Measurements from ENCODE around the gene BPIFB2. TPM values are rescaled to one million over a fixed set of nuclear protein-coding genes. Genes with fewer than 3 reads are reported as not detected.
A peak's percentile ranks its signal among the peaks of the same experiment; 100 is the strongest.

The BPIFB2 gene
- polyA plus RNA-seq, 1 of the 3 experiments (the other 2 are of a cell fraction) = not detected

DNA sequence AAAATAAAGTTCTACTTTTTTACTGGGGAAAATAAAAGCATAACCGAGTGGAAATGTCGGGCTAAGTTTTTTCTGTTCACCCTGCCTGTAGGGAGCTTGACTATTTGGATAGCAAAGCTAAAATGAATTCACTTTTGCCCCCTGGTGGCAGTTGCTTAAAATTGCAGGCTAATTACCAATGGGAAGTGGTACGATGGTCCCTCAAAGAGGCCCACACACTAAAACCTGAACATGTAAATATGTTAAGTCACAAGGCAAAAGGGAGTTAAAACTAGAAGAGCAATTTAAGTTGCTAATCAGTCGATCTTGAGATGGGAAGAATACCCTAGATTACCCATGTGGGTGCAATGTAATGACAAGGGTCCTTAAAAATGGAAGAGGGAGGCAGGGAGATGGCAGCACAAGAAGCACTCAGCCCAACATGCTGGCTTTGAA lies 2.4 kb upstream of the BPIFB2 start:
- peaks cover 15% of the 10 kb centered on the region for H3K27me3 ChIP-seq (ENCODE audit: insufficient read depth)
- ChIA-PET POLR2A (no interaction called here), CTCF (interaction anchor here (0.9 to 1.3 kb wide), 6 partner anchors 9 to 104 kb away, joined by 3 read pairs; no protein-coding TSS in a partner anchor)
- no peaks in the 10 kb centered on the region for H3K36me3 ChIP-seq (replicated peaks in 1 of 2; ENCODE audit: control insufficient read depth in 1 of 2, insufficient read depth in 2 of 2, low read length in 1 of 2)
- H3K9ac ChIP-seq = no peak overlapping the region
- H3K4me1 ChIP-seq (ENCODE audit: control insufficient read depth in 1 of 2, insufficient read depth in 2 of 2, low read depth in 1 of 2, low read length in 1 of 2) = no peaks in the 10 kb centered on the region
- no peaks in the 10 kb centered on the region for H3K9me2 ChIP-seq
- no peaks in the 10 kb centered on the region for H3K79me2 ChIP-seq (ENCODE audit: insufficient read depth)
- no peaks in the 10 kb centered on the region for H3F3A ChIP-seq (replicated peaks; ENCODE audit: insufficient read depth)
- no peak overlapping the region for H3K4me2 ChIP-seq
- no peak overlapping the region for H3K4me3 ChIP-seq (ENCODE audit: low read depth in 2 of 2, low read length in 1 of 2)
- DNase-seq = no peak
- H3K9me3 ChIP-seq = no peaks in the 10 kb centered on the region
- H4K20me1 ChIP-seq (ENCODE audit: insufficient read depth) = no peaks in the 10 kb centered on the region
- no peak overlapping the region for H2AFZ ChIP-seq (ENCODE audit: low read depth)
- H3K27ac ChIP-seq (ENCODE audit: low read depth in 2 of 2, low read length in 1 of 2) = no peak overlapping the region
- 1% methylated on average over 4 of the region's 4 CpGs for WGBS (ENCODE audit: low lambda C conversion rate)
- TF ChIP-seq FOXM1 (IDR thresholded peaks at IDR 0.05; ENCODE audit: low read depth) (no peak), EP300 (IDR thresholded peaks at IDR 0.05; ENCODE audit: borderline replicate concordance in 1 of 2, low read depth in 1 of 2, low read length in 1 of 2) (no peak), TEAD4 (IDR thresholded peaks at IDR 0.05; ENCODE audit: borderline replicate concordance, insufficient read depth) (no peak), RAD21 (IDR thresholded peaks at IDR 0.05; ENCODE audit: low read length) (0 out of 2 replicates have a peak, but pooled peaks have one; percentile 13), GATA2 (CRISPR knock-in tag; IDR thresholded peaks at IDR 0.05) (no peak), MXI1 (IDR thresholded peaks at IDR 0.05; ENCODE audit: low read depth, low read length) (no peak), CHD2 (IDR thresholded peaks at IDR 0.05; ENCODE audit: low read length, partially characterized antibody) (no peak), MEF2A (IDR thresholded peaks at IDR 0.05; ENCODE audit: borderline replicate concordance, low read depth) (no peak), POLR2AphosphoS5 (IDR thresholded peaks at IDR 0.05; ENCODE audit: low read depth, low read length) (no peak)
- TF ChIP-seq, protein P1, sequence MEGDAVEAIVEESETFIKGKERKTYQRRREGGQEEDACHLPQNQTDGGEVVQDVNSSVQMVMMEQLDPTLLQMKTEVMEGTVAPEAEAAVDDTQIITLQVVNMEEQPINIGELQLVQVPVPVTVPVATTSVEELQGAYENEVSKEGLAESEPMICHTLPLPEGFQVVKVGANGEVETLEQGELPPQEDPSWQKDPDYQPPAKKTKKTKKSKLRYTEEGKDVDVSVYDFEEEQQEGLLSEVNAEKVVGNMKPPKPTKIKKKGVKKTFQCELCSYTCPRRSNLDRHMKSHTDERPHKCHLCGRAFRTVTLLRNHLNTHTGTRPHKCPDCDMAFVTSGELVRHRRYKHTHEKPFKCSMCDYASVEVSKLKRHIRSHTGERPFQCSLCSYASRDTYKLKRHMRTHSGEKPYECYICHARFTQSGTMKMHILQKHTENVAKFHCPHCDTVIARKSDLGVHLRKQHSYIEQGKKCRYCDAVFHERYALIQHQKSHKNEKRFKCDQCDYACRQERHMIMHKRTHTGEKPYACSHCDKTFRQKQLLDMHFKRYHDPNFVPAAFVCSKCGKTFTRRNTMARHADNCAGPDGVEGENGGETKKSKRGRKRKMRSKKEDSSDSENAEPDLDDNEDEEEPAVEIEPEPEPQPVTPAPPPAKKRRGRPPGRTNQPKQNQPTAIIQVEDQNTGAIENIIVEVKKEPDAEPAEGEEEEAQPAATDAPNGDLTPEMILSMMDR (IDR thresholded peaks at IDR 0.05) = peak; percentile 56
- TF ChIP-seq, protein P2, sequence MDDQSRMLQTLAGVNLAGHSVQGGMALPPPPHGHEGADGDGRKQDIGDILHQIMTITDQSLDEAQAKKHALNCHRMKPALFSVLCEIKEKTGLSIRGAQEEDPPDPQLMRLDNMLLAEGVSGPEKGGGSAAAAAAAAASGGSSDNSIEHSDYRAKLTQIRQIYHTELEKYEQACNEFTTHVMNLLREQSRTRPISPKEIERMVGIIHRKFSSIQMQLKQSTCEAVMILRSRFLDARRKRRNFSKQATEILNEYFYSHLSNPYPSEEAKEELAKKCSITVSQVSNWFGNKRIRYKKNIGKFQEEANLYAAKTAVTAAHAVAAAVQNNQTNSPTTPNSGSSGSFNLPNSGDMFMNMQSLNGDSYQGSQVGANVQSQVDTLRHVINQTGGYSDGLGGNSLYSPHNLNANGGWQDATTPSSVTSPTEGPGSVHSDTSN (IDR thresholded peaks at IDR 0.05) = no peak

DNA sequence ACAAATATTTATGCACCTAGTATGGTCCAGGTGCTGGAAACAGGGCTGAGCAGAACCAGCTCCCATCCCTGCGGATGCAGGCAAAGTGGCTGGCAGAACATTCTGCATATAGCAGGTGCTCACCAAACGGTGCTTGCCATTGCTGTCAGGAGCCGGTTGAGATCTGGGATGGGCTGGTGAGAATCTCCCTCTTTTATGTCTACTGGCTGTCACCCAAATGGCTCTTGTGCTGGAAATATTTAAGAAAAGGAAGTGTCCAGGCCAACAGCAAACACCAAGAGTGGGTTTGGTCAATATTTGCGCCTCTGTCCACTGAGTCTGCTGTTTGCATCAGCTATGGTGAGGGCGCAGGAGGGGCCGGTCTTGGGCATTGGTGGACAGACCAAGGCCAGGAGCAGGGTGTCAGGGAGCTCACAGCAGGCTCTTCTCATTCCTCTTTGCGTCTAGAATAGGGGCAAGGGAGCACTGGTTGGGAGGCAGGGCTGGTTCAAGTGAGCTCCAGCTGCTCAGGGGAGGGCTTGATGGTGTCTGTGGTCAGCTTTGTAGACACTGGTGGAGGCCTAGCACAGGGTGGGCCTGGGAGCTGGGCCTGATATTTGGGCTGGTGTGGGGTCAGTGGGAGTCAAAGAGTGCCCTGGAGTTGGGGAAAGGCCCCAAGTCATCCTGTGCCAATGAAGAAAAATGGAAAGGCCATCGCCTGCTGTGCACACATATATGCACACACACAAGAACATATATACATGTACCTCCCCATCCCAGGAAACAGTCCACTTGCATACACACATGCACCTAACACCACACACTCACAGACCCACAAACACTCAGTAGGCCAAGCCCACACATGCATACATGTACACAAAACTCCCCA lies 1.4 kb upstream of the BPIFB2 start:
- POLR2A ChIA-PET = no interaction called here
- Histone ChIP-seq H3K27ac (ENCODE audit: low read depth in 2 of 2, low read length in 1 of 2) (no peak overlapping the region), H3F3A (replicated peaks; ENCODE audit: insufficient read depth) (no peaks in the 10 kb centered on the region), H4K20me1 (ENCODE audit: insufficient read depth) (no peaks in the 10 kb centered on the region), H3K9me2 (no peaks in the 10 kb centered on the region), H3K36me3 (replicated peaks in 1 of 2; ENCODE audit: control insufficient read depth in 1 of 2, insufficient read depth in 2 of 2, low read length in 1 of 2) (no peaks in the 10 kb centered on the region), H3K4me1 (ENCODE audit: control insufficient read depth in 1 of 2, insufficient read depth in 2 of 2, low read depth in 1 of 2, low read length in 1 of 2) (no peaks in the 10 kb centered on the region), H3K79me2 (ENCODE audit: insufficient read depth) (no peaks in the 10 kb centered on the region), H3K9ac (no peak overlapping the region), H3K9me3 (no peaks in the 10 kb centered on the region), H3K4me3 (ENCODE audit: low read depth in 2 of 2, low read length in 1 of 2) (no peak overlapping the region), H2AFZ (ENCODE audit: low read depth) (no peak overlapping the region), H3K4me2 (no peak overlapping the region), H3K27me3 (ENCODE audit: insufficient read depth) (peaks cover 9% of the 10 kb centered on the region)
- CTCF ChIA-PET = interaction anchor here (0.9 to 1.3 kb wide), 2 partner anchors 10 to 20 kb away, joined by 3 read pairs; no protein-coding TSS in a partner anchor
- DNase-seq = no peak
- TF ChIP-seq, protein P3, sequence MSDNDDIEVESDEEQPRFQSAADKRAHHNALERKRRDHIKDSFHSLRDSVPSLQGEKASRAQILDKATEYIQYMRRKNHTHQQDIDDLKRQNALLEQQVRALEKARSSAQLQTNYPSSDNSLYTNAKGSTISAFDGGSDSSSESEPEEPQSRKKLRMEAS (IDR thresholded peaks at IDR 0.05; ENCODE audit: low read depth) = no peak
- TF ChIP-seq, protein P4, sequence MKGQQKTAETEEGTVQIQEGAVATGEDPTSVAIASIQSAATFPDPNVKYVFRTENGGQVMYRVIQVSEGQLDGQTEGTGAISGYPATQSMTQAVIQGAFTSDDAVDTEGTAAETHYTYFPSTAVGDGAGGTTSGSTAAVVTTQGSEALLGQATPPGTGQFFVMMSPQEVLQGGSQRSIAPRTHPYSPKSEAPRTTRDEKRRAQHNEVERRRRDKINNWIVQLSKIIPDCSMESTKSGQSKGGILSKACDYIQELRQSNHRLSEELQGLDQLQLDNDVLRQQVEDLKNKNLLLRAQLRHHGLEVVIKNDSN (IDR thresholded peaks at IDR 0.05; ENCODE audit: borderline replicate concordance, low read depth) = no peak
- TF ChIP-seq MXI1 (IDR thresholded peaks at IDR 0.05; ENCODE audit: low read depth, low read length) (no peak), FOXM1 (IDR thresholded peaks at IDR 0.05; ENCODE audit: low read depth) (no peak), FOXJ3 (CRISPR knock-in tag; IDR thresholded peaks at IDR 0.05) (no peak), RFX5 (IDR thresholded peaks at IDR 0.05; ENCODE audit: low read length) (no peak), SMC3 (IDR thresholded peaks at IDR 0.05; ENCODE audit: low read depth, low read length) (no peak)
- 19% methylated on average over 8 of the region's 8 CpGs for WGBS (ENCODE audit: low lambda C conversion rate)

Measured in SK-N-SH (cell line).